Raji (cell line): Measurements from ENCODE around the gene DGKI.

Experiments used
- POLR2A ChIP-seq: IDR thresholded peaks from 2 replicates; pipeline ENCODE4 v1.6.1; 2011; ENCODE audit warnings: low read depth, low read length, control low read depth; ENCODE audit not compliant: insufficient read depth

DGKI gene

DNA sequence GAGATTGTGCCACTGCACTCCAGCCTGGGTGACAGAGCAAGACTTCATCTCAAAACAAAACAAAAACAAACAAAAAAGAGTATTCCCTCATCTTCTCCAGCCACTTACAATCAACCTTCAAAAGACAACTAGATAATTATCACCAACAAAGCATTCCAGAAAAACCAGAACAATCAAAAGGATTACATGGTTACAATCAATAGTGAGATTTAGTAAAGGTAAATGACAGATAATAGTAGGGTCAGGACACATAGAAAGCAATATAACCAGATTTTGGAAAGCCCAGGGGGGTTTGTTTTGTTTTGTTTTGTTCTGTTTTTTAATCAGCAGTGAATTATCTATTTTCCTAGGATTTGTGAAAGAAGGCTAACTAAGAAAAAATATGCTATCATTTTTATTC lies 412.2 kb downstream of the DGKI start:
- no peak for TF ChIP-seq POLR2A

DNA sequence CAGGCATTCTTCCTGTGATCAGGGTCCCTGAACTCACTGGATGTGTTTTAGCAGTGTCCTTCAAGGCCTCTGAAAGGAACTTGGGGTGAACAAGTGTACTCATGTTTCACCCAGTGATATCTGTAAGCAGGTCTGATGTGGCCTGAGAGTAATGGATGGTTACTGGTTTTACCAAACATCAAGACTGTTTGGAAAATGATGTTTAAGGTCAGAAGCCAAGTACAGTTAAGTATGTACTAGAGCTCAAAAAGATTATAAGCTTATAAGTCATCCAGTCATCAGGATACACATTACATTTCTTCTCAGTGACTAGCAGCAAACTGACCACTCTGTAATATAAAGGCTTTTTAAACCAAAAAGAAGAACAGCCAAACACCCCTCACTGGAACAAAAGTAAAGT lies 423.5 kb downstream of the DGKI start:
- TF ChIP-seq POLR2A = no peak

DNA sequence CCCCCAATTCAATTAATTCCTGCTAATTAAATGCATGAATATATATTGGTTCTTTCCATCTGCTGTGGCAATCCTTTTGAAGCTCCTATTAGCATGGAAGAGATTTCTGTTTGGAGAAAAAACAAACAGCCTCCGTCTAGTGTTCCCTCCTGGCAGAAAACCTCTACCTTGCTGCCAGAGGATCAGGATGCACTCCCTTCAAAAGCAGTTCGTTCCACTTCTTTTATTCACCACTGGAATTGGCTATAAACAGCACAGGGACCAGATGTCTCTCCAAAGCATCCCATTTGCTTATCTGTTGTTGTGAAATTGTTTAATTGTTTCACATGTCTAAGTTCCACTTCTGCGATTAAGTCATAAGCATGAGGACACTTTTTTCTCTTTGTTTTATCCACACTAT lies 425.4 kb downstream of the DGKI start:
- no peak for TF ChIP-seq POLR2A

DNA sequence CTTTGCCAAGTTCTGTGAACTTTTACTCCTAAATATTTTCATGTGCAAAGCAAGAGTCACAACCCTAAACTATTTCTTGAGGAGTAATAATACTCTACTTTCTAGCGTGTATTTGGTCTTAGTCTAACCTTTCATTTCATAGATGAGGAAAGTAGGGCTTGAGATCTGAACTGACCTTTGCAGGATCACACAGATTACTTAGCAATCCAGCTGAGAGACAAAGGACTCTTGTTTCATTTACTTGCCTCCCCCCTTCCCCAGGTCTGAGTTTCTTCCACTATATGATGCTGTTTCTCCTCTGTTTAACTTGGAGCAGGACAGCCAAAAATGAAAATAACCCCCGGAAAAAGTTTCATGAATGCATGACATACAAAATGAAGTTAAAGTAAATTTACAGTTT lies 427.9 kb downstream of the DGKI start:
- TF ChIP-seq POLR2A = no peak

DNA sequence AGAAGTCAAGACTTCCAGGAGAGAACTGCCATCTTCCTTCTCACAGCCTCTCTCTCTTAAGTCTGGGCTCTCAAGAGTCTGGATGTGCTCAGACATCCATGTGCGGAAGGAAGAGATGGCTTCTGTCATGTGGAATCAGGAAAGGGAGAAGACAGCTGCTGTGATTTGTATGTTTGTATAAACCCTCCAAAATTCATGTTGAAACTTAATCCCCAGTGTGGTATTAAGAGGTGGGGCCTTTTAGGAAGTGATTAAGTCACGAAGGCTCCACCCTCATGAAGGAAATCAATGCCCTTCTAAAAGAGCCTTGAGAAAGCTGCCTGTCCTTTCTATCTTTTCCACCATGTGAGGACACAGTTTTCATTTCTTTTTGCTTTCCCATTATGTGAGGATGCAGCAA lies 429.3 kb downstream of the DGKI start:
- TF ChIP-seq POLR2A = no peak

DNA sequence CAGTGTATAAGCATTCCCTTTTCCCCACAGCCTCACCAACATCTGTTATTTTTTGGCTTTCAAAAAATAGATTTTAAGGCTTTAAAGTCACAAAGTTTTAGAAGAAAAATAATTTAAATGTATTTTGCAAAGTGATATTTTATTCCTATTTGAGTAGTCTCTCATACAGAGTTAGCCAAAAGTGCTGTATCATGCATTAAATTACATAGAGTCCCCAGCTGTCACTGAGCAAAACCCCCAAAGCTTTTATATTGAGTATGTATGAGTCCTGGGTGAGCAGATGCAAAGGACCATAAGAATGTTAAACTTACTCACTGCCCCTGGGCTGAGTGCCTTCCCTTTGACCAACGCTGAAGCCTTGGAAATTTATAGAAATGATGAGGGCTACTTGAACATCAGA lies 432.9 kb downstream of the DGKI start:
- TF ChIP-seq POLR2A = no peak

DNA sequence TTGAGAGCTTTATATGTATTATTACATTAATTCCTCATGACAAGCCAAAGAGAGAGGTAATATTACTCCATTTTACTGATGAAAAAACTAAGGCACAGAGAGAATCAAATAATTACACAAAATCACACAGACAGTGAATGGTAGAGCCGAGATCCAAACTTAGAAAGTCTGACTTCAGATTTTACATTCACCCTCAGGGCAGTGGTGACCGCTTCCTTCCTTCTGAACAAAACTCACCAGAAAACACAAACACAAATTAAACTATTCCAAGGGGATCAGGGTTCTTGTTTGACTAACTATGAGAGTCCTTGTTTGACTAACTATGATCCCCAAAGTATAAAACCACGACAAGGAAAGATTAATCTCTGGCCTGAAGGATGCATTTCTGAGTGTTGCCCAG lies 435.3 kb downstream of the DGKI start:
- no peak for TF ChIP-seq POLR2A

DNA sequence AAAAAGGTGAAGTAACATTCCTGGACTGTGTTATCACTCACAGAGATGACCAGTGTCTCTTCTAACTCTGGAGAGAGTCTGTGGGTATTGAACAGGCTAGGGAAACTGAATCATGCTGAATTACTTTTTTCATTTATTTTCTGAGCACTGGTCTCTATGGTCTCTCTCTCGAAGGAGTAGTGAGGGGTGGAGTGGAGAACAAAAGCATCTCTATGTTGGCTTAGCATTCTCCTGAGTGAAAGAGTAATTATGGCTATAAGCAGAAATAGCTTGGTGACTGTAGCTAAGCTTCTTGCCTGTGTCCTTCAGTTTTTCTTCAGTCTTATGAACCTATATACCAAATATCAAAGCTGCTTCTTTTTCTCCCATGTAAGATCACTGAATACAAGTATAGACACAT lies 438.6 kb downstream of the DGKI start:
- no peak for TF ChIP-seq POLR2A

DNA sequence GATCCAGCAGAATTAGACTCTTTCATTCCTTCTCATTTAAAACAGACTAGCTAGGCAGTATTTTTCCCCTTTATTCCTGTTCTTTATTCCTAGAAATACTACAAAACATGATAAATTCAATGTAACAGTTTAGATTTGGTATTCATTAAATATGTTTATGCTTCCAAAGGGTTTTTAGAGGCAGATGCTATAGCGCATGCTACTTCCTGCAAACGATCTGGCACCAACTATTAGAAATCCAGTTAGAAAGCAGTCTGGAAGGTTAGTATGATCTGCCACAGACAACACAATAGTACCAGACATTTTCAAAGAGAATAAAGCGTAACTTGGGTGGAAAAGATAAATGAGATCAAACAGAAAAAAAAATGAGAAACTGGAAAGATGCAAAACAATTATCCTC lies 439.7 kb downstream of the DGKI start:
- TF ChIP-seq POLR2A = no peak

DNA sequence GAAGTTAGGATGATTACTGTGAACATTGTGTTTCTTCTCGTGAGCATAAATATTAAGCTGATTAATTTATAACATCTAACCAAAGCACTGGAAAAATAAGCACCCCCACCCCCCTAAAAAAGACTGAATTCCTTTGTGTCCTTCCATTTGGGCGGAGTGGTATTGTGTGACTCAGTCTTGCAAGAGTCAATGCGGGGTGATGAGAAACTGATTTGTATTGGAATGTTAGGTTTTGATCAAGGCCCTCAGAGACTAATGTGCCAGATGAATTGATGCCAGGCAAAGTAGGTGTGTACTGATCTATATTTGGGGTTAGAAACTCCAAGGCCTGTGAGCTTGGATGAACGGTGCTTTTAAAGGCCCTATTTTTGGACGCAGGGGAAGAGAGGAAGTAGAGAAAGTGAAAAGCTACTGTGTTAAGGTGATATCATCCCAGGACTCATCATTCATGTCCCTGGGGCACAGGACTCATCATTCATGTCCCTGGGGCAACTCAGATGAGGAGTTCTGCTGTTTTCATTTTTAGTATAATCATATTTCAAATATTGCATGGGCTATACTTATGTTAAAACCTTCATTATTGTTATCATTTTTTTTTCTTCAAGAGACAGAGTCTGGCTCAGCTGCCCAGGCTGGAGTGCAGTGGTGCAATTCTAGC lies 442.0 kb downstream of the DGKI start:
- TF ChIP-seq POLR2A = no peak

DNA sequence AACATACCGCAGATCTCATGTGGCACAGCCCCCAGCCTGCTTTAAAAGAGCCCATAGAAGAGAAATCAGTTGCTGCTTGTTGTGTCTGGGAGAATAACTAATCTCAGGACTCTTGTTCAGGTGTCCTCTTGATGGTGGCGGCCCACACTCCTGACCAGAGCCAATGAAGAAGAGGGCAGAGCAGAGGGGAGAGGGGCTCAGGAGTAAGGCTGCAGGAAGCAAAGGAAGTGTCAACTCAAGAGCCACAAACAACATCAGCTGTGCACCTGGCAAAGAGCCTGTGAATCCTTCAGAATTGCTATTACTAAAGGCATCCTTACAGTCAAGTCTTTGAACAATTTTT lies 443.4 kb downstream of the DGKI start:
- TF ChIP-seq POLR2A = no peak

DNA sequence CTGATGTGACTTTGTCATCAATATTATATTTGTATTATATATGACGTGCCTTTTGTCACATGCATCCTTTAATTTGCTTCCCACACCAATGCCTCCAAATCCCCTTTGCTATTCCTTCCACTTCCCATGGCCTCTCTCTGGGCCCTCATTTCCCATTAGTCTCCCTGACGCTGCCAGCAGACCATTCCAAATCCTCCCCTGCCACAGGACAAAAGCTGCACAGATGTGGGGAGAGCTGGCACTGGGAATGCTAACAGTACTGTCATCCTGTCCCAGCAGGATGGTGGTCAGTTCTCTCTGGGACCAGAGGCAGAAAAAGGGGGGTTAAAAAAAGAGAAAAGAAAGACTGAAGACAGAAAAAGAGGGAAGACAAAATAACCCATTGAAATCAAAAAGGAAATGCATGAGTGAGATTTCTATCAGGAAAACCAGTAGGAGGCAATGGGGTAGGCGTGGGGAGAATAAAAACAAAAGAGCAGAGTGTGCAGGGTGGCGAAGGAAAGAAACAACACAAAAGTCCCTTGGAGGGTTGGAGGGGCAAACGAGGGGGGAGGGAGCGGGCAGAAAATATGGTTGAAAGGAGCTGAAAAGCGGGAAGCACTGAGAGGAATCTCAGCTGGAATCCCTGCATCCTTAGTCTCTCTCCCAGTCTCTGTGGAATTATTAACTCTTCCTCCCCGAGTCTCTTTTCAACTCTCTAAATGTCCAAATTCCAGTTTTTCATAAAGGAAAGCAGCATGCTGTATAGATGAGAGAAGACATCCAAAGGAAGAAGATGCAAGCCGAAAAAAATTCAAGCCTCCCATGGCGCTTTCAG lies 444.0 kb downstream of the DGKI start:
- TF ChIP-seq POLR2A = no peak

DNA sequence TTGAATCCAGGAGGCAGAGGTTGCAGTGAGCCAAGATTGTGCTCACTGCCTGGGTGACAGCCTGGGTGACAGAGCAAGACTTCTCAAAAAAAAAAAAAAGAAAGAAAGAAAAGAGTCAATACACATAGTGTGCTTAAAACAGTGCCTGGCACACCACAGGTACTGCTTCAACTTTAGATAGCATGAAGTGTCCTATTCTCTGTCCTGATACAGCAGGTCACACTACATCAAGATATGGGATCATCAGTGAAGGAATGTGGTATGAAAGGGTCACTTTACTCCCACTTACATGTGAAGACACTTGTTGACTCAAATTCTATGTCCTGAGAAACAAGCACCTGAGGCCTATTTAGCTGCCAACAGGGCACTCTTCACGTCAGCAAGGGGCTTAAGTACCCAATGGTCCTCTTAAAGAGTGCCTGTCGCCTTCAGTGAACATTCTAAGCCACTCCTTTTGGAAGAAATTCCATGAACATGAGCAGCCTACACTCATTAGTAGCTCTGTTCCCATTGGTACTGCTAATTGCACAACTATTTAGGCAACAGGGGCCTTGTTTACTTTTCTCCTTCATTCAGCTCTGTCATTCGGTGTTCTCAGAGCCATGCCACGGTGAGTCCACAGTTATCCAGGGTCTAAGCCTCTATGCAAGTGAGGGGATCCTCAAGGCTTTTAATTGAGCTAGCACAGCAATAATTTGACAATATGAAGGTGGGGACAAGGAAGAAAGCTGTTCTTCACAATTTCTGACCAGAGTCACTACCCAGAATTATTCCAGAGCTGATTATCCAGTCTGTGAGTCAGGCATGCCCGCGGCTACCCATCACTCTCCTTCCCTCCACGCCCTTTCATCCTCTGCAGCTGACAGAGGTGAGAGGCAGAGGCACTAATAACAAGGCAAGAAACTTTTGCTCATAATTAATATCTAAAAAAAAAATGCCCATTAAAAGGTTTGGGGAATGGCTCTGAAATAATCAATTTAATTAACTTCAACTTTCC lies 446.6 kb downstream of the DGKI start:
- no peak for TF ChIP-seq POLR2A

DNA sequence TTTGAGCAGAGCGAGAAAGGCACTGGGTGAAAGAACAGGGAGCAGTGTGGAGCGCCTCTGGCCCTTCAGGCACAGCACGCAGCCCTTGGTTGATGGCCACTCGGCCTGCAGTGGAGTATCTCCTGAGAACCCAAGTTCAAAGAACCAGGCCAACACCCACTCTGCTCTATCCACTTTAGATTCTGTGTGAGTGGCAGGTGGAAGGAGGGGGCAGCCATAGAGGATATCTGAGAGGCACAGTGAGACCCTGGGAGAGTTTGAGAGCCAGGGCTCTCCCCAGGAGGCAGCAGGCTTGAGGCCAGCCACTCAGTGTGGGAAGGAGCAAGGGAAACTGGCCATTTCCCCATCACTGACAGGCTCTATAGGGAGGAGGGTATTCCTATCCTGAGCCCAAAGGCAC lies 450.7 kb downstream of the DGKI start:
- no peak for TF ChIP-seq POLR2A

DNA sequence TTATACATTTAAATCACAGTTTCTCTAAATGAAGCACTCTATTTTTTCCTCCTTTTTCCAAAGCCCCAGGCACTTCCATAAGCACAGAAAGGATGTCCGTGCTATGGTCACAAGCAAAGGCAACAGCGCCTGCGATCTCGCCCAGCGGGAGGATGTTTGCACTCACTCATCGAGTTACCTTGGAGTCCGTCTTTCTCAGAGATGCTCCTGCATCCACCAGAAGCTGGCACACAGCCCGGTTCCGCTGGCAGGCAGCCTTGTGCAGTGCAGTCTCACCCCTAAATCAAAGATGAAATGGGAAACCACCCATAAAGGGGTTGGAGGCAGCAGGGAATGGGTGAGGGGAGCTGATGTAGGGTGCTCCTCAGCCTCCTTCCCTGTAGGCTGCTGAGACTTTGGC lies 451.4 kb downstream of the DGKI start:
- no peak for TF ChIP-seq POLR2A

DNA sequence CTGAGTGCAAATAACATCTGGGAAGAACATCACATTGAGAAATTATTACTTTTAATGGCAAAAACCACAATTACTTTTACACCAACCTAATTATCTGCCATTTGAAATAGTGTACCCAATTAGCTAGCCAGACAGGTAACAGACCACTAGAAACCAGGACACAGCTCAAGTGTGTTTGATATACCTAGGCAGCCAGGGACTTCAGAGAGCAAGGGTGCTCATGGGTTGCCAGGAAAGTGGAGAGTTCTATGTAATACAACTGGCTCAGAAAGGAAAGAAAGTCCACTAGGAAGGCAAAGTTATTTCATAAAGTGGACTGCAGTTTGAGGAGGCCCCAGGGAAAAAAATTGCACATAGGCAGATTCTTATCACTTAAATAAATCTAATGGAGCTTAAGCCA lies 453.2 kb downstream of the DGKI start:
- TF ChIP-seq POLR2A = no peak
